Activated CD4-positive, alpha-beta T cell treated with anti-CD3 and anti-CD28 coated beads for 36 hours (primary cell): Measurements from ENCODE around the gene LITAFD. TPM values are rescaled to one million over a fixed set of nuclear protein-coding genes. Genes with fewer than 3 reads are reported as not detected.

Experiments
- ATAC-seq: fragments of 200-7000 bp; cut with Tn5 transposase; one replicate; pipeline ENCODE4 v1.10.0; 2021; ENCODE audit warnings: mild to moderate bottlenecking, moderate library complexity
- CTCF ChIA-PET: fragments of 350-600 bp; sonication (Branson Sonifier 250); formaldehyde crosslinking; loops from one replicate; lab custom pipeline; 2021; ENCODE audit warnings: antibody characterized with exemption; lab: Charles Lee
- POLR2A ChIA-PET: fragments of 350-600 bp; sonication (Branson Sonifier 250); formaldehyde crosslinking; loops from one replicate; lab custom pipeline; 2021; ENCODE audit warnings: antibody characterized with exemption, inconsistent platforms; lab: Charles Lee
- DNase-seq: peaks from one replicate; pipeline ENCODE4 v3.0.0-alpha.2; 2020
- H3K27ac Mint-ChIP-seq: one replicate; pipeline ENCODE4 v1.8.0; 2021; ENCODE audit warnings: mixed read lengths
- H3K27me3 Mint-ChIP-seq: one replicate; pipeline ENCODE4 v1.8.0; 2021; ENCODE audit warnings: mixed read lengths
- H3K36me3 Mint-ChIP-seq: one replicate; pipeline ENCODE4 v1.8.0; 2021; ENCODE audit warnings: low read depth, mixed read lengths
- H3K4me1 Mint-ChIP-seq: one replicate; pipeline ENCODE4 v1.8.0; 2021; ENCODE audit warnings: mixed read lengths
- H3K4me3 Mint-ChIP-seq: one replicate; pipeline ENCODE4 v1.8.0; 2021; ENCODE audit warnings: mild to moderate bottlenecking, moderate library complexity, mixed read lengths
- H3K9me3 Mint-ChIP-seq: one replicate; pipeline ENCODE4 v1.8.0; 2021; ENCODE audit warnings: low read depth, mixed read lengths
- intact Hi-C, 2 experiments: fragments of 100-400 bp; cut with DNase I in 1 of 2; cut with micrococcal nuclease in 1 of 2; formaldehyde crosslinking; loops; one replicate each; pipeline versions ENCODE4 v1.14.2 to v1.15.1; 2022 to 2024; cut with DNase I, micrococcal nuclease
- total RNA-seq, 2 experiments: library from RNA; stranded (reverse); gene quantifications; one replicate each; pipeline ENCODE4 v1.2.3, GENCODE V29; 2021

LITAFD gene
- total RNA-seq, 2 experiments from 2014 or later = not detected

DNA sequence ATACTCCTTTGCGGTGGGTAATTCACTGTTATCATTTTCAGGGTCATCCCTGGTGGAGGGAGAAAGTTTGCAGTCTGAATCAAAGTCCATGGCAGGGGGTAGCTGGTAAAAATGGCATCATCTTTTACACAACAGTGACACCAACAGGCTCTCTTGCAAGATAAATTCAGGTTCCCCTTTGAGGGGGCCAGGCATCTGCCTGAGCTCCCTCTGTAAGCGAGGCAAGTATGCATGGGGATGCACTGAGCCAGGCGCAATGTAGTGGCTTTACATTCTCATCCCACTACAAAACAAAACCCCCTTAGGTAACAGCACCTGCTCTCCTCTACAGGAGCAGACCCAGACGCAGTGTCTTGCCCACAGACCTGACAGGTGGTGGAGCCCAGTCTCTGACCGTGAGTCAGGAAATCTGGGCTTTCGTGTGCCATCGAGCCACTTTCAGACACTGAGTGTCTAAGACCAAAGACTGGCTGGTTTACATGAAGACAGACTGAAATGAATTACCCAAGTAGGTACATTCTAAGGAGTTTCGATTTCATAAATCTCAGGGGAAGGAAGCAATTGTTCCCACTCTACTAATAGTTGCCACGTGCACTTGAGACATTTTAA lies 17.7 kb downstream of the LITAFD start:
- CTCF ChIA-PET = interaction anchor here (0.8 to 1.3 kb wide), 2 partner anchors 37 to 52 kb away, joined by 3 to 5 read pairs; no protein-coding TSS in a partner anchor
- intact Hi-C loops = no loop called here
- H3K9me3 Mint-ChIP-seq = no peaks in the 10 kb centered on the region

DNA sequence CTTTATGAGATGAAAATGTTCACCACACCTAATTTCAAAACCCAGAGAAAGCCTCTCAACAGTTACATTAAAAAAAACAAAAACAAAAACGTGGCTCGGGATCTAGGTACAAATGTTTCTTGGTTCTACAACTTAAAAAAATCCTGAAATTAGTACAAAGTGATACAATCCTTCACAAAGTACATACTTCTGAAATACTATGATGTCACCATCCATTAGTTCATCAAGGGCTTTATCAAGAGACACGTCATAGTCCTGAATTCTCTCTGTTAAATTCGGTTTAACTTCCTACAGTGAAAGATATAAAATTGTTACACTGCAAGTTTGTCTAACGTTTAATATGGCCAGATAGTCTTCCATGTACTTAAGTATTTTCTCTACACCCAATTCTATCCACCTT lies 18.2 kb downstream of the LITAFD start:
- peaks cover 71% of the 10 kb centered on the region for H3K36me3 Mint-ChIP-seq
- ChIA-PET CTCF (interaction anchor here (0.6 to 1.3 kb wide), 3 partner anchors 17 to 239 kb away, joined by 3 to 5 read pairs (median 5); no protein-coding TSS in a partner anchor), POLR2A (no interaction called here)
- intact Hi-C loops = no loop called here
- H3K4me1 Mint-ChIP-seq = no peaks in the 10 kb centered on the region
- no peaks in the 10 kb centered on the region for H3K9me3 Mint-ChIP-seq
- H3K27me3 Mint-ChIP-seq = no peaks in the 10 kb centered on the region
- H3K4me3 Mint-ChIP-seq = no peak overlapping the region
- DNase-seq = no peak
- no peak for ATAC-seq
- no peak overlapping the region for H3K27ac Mint-ChIP-seq

More for the DNA sequence above, 17.7 kb downstream of the LITAFD start:
- Mint-ChIP-seq H3K36me3 (peaks cover 71% of the 10 kb centered on the region), H3K27ac (no peak overlapping the region), H3K4me1 (no peaks in the 10 kb centered on the region), H3K27me3 (no peaks in the 10 kb centered on the region), H3K4me3 (no peak overlapping the region)
- no peak for ATAC-seq
- POLR2A ChIA-PET = no interaction called here
- no peak for DNase-seq

DNA sequence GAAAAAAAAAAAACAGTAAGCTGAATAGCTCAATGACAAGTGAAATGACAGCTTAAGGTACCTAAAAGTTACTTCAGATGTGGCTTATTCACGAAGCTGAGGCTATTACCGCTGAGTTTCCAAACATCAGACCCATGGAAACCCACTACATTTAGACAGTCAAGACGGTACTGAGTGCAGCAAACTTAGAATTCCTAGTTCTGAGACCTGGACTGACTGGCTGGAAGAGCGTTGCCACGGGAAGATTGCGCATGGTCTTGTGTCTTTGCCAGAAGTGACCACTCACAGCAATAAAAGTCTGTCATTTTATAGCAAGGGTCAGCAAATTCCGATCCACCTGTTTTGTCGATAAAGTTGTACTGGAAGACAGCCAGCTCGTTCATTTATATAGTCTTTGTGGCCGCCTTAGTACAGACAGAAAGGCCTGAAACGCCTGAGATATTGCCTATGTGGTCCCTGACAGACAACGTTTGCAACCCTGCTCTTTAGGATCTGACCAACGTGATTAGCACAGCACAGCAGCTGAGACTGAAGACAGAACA lies 19.2 kb downstream of the LITAFD start:
- Mint-ChIP-seq H3K27ac (no peak overlapping the region), H3K9me3 (no peaks in the 10 kb centered on the region), H3K27me3 (no peaks in the 10 kb centered on the region), H3K4me3 (no peak overlapping the region), H3K36me3 (peaks cover 79% of the 10 kb centered on the region), H3K4me1 (no peaks in the 10 kb centered on the region)
- ATAC-seq (no peak), DNase-seq (no peak)
- POLR2A ChIA-PET = interaction anchor here (0.6 kb wide), 1 partner anchor 192 kb away, joined by 3 read pairs; no protein-coding TSS in a partner anchor
- CTCF ChIA-PET = interaction anchor here (0.6 to 1.0 kb wide), 4 partner anchors 9 to 238 kb away, joined by 3 to 5 read pairs (median 3); no protein-coding TSS in a partner anchor
- intact Hi-C loops = no loop called here

DNA sequence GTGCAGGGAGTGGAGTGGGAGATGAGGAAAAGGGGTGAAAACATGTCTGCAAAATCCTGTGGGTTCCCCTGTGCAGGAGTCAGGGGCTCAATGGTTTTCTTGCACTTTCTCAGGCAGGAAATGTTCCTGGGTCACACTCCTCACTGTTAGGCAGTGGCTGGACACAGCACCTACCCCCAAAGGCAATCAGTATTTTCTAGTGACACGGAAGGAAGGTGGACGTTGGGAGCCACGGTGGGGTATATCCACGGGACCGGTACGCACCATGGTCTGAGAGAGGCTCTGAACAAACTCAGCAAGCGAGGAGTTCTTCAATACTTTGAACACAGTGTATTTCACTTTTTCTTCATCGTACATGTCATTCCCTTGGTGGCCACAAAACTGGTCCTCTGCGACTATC lies 20.9 kb downstream of the LITAFD start:
- H3K27ac Mint-ChIP-seq = no peak overlapping the region
- intact Hi-C loops = no loop called here
- ChIA-PET CTCF (interaction anchor here (1.5 kb wide), 1 partner anchor 33 kb away, joined by 5 read pairs; no protein-coding TSS in a partner anchor), POLR2A (no interaction called here)
- H3K9me3 Mint-ChIP-seq = no peaks in the 10 kb centered on the region
- H3K36me3 Mint-ChIP-seq = peaks cover 75% of the 10 kb centered on the region
- H3K4me1 Mint-ChIP-seq = peaks cover 6% of the 10 kb centered on the region
- ATAC-seq = no peak
- DNase-seq = no peak
- no peak overlapping the region for H3K4me3 Mint-ChIP-seq
- no peaks in the 10 kb centered on the region for H3K27me3 Mint-ChIP-seq

GRCh38 chr16:8904018-8904430 lies 21.9 kb downstream of the LITAFD start:
- Mint-ChIP-seq H3K27me3 (no peaks in the 10 kb centered on the region), H3K27ac (no peak overlapping the region), H3K36me3 (peaks cover 73% of the 10 kb centered on the region), H3K4me3 (no peak overlapping the region), H3K9me3 (no peaks in the 10 kb centered on the region), H3K4me1 (peaks cover 8% of the 10 kb centered on the region)
- POLR2A ChIA-PET = interaction anchor here (0.6 kb wide), 1 partner anchor 209 kb away, joined by 3 read pairs; no protein-coding TSS in a partner anchor
- intact Hi-C loops = loop anchor here (2.0 kb wide), 2 partner anchors 17 to 105 kb away; no protein-coding TSS in a partner anchor
- CTCF ChIA-PET = interaction anchor here (1.5 kb wide), 1 partner anchor 32 kb away, joined by 5 read pairs; no protein-coding TSS in a partner anchor
- DNase-seq = no peak
- ATAC-seq = no peak

- Mint-ChIP-seq H3K4me1 (peaks cover 13% of the 10 kb centered on the region), H3K4me3 (no peak overlapping the region), H3K27me3 (no peaks in the 10 kb centered on the region), H3K27ac (peak overlapping the region; percentile 25), H3K36me3 (peaks cover 69% of the 10 kb centered on the region), H3K9me3 (no peaks in the 10 kb centered on the region)
- intact Hi-C loops = loop anchor here (1.0 to 2.0 kb wide), 4 partner anchors 16 to 229 kb away; no protein-coding TSS in a partner anchor
- CTCF ChIA-PET = interaction anchor here (0.8 to 3.0 kb wide), 3 partner anchors 31 to 106 kb away, joined by 3 to 12 read pairs (median 6); no protein-coding TSS in a partner anchor
- POLR2A ChIA-PET = no interaction called here
- no peak for DNase-seq
- ATAC-seq = peak; percentile 78
Measured at GRCh38 chr16:8905168-8905762, 23.1 kb downstream of the LITAFD start.

DNA sequence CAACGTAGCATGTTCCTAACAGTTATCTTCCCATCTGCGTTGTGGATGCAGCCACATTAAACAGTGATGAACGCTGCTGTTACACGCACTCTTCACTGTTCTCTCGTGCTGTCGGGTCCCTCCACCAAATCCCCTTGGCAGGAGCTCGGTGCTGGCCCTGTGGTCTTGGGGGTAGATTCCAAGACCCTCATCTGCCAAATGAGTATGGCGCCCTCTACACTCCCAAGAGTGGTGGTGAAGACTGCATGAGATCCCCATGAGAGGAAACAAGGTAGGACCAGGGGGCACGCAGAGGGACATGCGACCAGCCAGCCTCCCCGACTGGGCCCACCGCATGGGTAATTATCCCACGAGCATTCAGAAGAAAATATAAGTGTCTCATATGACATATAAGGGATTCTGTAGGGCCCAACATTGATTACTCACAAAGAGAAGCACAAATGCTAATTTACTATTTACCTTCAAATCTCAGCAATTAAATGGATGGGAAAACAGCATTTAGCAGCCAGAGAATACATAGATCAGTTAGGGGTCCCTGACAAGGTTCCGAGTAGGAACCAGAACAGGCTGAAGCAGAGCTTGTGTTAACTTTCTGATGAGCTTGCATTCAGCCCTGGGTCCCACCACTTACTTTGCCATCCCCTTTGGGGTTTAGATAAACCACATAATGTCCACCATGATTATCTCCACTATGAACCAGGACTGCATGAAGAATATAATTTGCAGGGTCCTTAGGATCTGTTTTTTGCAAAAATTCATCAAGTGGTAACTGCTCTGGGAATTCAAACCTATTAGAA lies 23.8 kb downstream of the LITAFD start:
- H3K4me3 Mint-ChIP-seq = no peak overlapping the region
- ChIA-PET POLR2A (no interaction called here), CTCF (interaction anchor here (0.8 to 3.0 kb wide), 3 partner anchors 30 to 106 kb away, joined by 3 to 12 read pairs (median 6); no protein-coding TSS in a partner anchor)
- H3K27me3 Mint-ChIP-seq = no peaks in the 10 kb centered on the region
- peak overlapping the region; percentile 25 for H3K27ac Mint-ChIP-seq
- peaks cover 70% of the 10 kb centered on the region for H3K36me3 Mint-ChIP-seq
- no peak for ATAC-seq
- no peak for DNase-seq
- intact Hi-C loops = loop anchor here (1.0 to 2.0 kb wide), 4 partner anchors 15 to 228 kb away; no protein-coding TSS in a partner anchor
- H3K9me3 Mint-ChIP-seq = no peaks in the 10 kb centered on the region
- peaks cover 16% of the 10 kb centered on the region for H3K4me1 Mint-ChIP-seq

DNA sequence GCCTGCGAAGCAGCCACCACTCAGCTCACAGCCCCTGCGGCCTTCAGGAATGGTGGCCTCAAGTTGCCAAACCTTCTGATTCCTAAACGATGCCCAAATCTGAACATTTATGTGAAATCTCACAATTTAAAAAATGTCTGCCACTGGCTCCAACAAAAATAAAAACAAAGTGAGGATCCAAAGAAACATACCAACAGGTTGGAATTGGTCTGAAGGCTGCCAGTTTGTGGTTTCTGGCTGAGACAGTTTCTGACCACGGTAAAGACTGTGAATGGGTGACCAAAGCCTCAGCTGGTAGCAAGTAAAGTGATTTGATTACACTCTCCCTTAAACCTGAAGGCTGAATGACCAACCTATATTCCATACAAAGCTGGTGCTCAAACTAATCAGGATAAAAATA lies 24.9 kb downstream of the LITAFD start:
- peaks cover 21% of the 10 kb centered on the region for H3K4me1 Mint-ChIP-seq
- peaks cover 67% of the 10 kb centered on the region for H3K36me3 Mint-ChIP-seq
- no peaks in the 10 kb centered on the region for H3K27me3 Mint-ChIP-seq
- ATAC-seq (no peak), DNase-seq (no peak)
- peak overlapping the region; percentile 53 for H3K27ac Mint-ChIP-seq
- intact Hi-C loops = no loop called here
- ChIA-PET CTCF (interaction anchor here (1.0 to 3.0 kb wide), 3 partner anchors 9 to 102 kb away, joined by 3 to 12 read pairs (median 3); no protein-coding TSS in a partner anchor), POLR2A (no interaction called here)
- no peak overlapping the region for H3K4me3 Mint-ChIP-seq
- no peaks in the 10 kb centered on the region for H3K9me3 Mint-ChIP-seq

GRCh38 chr16:8908810-8909468 lies 26.8 kb downstream of the LITAFD start:
- ChIA-PET CTCF (interaction anchor here (0.6 to 1.5 kb wide), 5 partner anchors 12 to 100 kb away, joined by 3 to 5 read pairs (median 4); no protein-coding TSS in a partner anchor), POLR2A (no interaction called here)
- DNase-seq (no peak), ATAC-seq (no peak)
- Mint-ChIP-seq H3K27me3 (no peaks in the 10 kb centered on the region), H3K36me3 (peaks cover 66% of the 10 kb centered on the region), H3K4me3 (no peak overlapping the region), H3K9me3 (no peaks in the 10 kb centered on the region), H3K4me1 (peaks cover 23% of the 10 kb centered on the region), H3K27ac (peak overlapping the region; percentile 62)
- intact Hi-C loops = no loop called here

DNA sequence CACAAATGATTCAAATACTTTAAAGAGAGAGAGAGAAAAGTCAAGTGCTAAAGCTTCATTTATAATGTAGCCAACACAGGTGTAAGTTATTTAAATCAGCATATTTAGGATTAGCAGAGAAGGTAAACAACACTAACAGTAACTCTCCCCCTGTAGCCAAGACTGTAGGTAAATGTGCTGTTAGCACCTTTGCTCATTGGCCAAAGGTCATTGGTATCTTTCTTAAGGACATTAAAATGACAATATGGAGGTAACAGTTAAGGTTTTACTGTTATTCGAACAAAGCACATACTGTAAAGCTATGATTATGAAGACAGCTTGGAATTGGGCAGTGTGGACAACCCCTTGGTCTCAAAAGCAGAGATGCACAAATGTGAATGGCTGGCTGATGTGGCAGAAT lies 28.7 kb downstream of the LITAFD start:
- peaks cover 27% of the 10 kb centered on the region for H3K4me1 Mint-ChIP-seq
- no peaks in the 10 kb centered on the region for H3K9me3 Mint-ChIP-seq
- CTCF ChIA-PET = interaction anchor here (0.6 to 2.9 kb wide), 5 partner anchors 9 to 98 kb away, joined by 3 to 19 read pairs (median 3); no protein-coding TSS in a partner anchor
- no peak for ATAC-seq
- no peak for DNase-seq
- peaks cover 69% of the 10 kb centered on the region for H3K36me3 Mint-ChIP-seq
- H3K27ac Mint-ChIP-seq = peak overlapping the region; percentile 58
- intact Hi-C loops = no loop called here
- H3K27me3 Mint-ChIP-seq = no peaks in the 10 kb centered on the region
- POLR2A ChIA-PET = no interaction called here
- H3K4me3 Mint-ChIP-seq = no peak overlapping the region
